Measurements from ENCODE around the gene ELMO2. TPM values are rescaled to one million over a fixed set of nuclear protein-coding genes. Genes with fewer than 3 reads are reported as not detected.

The ELMO2 gene
- total RNA-seq, 2 donors from 2014 or later, result 47.7 to 117 TPM

GRCh38 chr20:46357030-46357514 is 49.3 kb downstream of the ELMO2 start:
- intact Hi-C loops (cut with DNase I), result loop anchor here (10.0 kb wide), 1 partner anchor 328 kb away; the partner anchor contains the start of gene TP53RK
- 14% methylated on average over 13 of the region's 13 CpGs for WGBS
- Histone ChIP-seq H3K4me3 (no peak overlapping the region), H3K9me3 (no peaks in the 10 kb centered on the region), H3K4me1 (replicated peaks) (peaks cover 6% of the 10 kb centered on the region), H3K36me3 (no peaks in the 10 kb centered on the region), H3K27ac (no peak overlapping the region), H3K27me3 (replicated peaks; ENCODE audit: insufficient read depth) (no peaks in the 10 kb centered on the region)
- TF ChIP-seq POLR2A (IDR thresholded peaks at IDR 0.05) (no peak), POLR2AphosphoS5 (IDR thresholded peaks at IDR 0.05) (no peak)
- no peak for DNase-seq (ENCODE audit: low spot score)

GRCh38 chr20:46356195-46357029 is 50.0 kb downstream of the ELMO2 start:
- Histone ChIP-seq H3K36me3 (no peaks in the 10 kb centered on the region), H3K4me1 (replicated peaks) (peaks cover 3% of the 10 kb centered on the region), H3K4me3 (no peak overlapping the region), H3K9me3 (no peaks in the 10 kb centered on the region), H3K27me3 (replicated peaks; ENCODE audit: insufficient read depth) (no peaks in the 10 kb centered on the region), H3K27ac (no peak overlapping the region)
- DNase-seq (ENCODE audit: low spot score), result no peak
- TF ChIP-seq POLR2A (IDR thresholded peaks at IDR 0.05) (no peak), CTCF (IDR thresholded peaks at IDR 0.05) (no peak), POLR2AphosphoS5 (IDR thresholded peaks at IDR 0.05) (no peak)
- intact Hi-C loops (cut with DNase I), result loop anchor here (10.0 kb wide), 1 partner anchor 328 kb away; the partner anchor contains the start of gene TP53RK
- 61% methylated on average over 22 of the region's 23 CpGs for WGBS

- no peak for DNase-seq (ENCODE audit: low spot score)
- Histone ChIP-seq H3K36me3 (no peaks in the 10 kb centered on the region), H3K27me3 (replicated peaks; ENCODE audit: insufficient read depth) (no peaks in the 10 kb centered on the region), H3K27ac (no peak overlapping the region), H3K9me3 (no peaks in the 10 kb centered on the region), H3K4me1 (replicated peaks) (peaks cover 3% of the 10 kb centered on the region), H3K4me3 (no peak overlapping the region)
- WGBS, result 79% methylated on average over 7 of the region's 7 CpGs
- TF ChIP-seq CTCF (IDR thresholded peaks at IDR 0.05) (no peak), POLR2AphosphoS5 (IDR thresholded peaks at IDR 0.05) (no peak), POLR2A (IDR thresholded peaks at IDR 0.05) (no peak)
- intact Hi-C loops (cut with DNase I), result loop anchor here (10.0 kb wide), 1 partner anchor 329 kb away; the partner anchor contains the start of gene TP53RK
Observed at GRCh38 chr20:46355778-46356177, 50.6 kb downstream of the ELMO2 start.

DNA sequence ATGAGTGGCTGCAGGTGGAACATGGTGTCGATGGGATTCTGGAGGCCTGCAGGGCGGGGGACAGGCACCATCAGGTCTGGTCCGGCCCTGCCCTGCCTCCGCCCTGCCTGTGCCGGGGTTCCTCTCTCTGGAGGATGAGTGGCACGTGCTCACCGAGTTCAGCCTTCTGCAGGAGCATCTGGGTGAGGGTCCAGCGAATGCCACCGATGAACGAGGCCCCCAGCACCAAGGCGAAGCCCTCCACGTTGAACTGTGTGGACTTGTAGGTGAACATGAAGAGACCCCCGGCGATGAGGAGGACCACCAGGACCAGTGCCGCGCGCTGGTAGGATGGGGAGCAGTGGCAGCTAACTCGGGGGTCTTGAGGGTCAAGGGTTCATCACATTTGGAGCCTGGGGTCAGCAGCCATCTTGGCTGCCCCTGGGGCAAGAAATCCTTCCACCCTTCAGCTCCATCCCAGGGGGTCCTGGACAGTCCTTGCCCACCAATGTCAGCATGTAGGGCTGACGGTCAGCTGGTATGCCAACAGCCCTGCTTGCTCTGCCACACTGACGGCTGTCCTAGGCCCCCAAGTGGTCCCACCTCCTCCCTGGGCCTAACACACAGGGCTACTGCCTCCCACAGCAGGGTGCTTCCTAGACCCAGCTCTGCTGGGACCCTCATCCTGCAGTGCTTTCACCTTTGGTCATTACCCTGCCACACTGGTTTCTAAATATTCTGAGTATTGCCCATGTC is 51.3 kb downstream of the ELMO2 start:
- no peaks in the 10 kb centered on the region for H3K36me3 ChIP-seq
- no peak for DNase-seq (ENCODE audit: low spot score)
- H3K9me3 ChIP-seq, result no peaks in the 10 kb centered on the region
- 91% methylated on average over 20 of the region's 20 CpGs for WGBS
- no peaks in the 10 kb centered on the region for H3K27me3 ChIP-seq (replicated peaks; ENCODE audit: insufficient read depth)
- H3K27ac ChIP-seq, result no peak overlapping the region
- peaks cover 3% of the 10 kb centered on the region for H3K4me1 ChIP-seq (replicated peaks)
- intact Hi-C loops (cut with DNase I), result loop anchor here (10.0 kb wide), 1 partner anchor 330 kb away; the partner anchor contains the start of gene TP53RK
- no peak overlapping the region for H3K4me3 ChIP-seq
- TF ChIP-seq CTCF (IDR thresholded peaks at IDR 0.05), result no peak

DNA sequence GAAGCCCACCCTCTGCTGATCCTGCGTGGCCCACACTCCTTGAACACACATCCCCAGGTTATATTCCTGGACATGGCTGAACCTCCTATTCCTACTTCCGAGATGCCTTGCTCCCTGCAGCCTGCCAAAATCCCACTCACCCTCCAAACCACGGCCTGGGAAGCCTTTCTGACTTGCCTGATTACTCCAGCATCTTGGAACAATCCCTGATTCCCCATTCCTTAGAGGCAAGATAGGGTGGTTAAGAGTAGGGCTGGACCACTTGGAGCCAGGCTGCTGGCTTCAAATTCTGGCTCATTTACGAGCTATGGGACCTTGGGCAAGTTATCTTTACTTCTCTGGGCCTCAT is 52.2 kb downstream of the ELMO2 start:
- H3K4me1 ChIP-seq (replicated peaks), result peaks cover 3% of the 10 kb centered on the region
- no peaks in the 10 kb centered on the region for H3K36me3 ChIP-seq
- no peak for DNase-seq (ENCODE audit: low spot score)
- no peak overlapping the region for H3K27ac ChIP-seq
- H3K27me3 ChIP-seq (replicated peaks; ENCODE audit: insufficient read depth), result no peaks in the 10 kb centered on the region
- intact Hi-C loops (cut with DNase I), result loop anchor here (10.0 kb wide), 1 partner anchor 331 kb away; the partner anchor contains the start of gene TP53RK
- H3K4me3 ChIP-seq, result no peak overlapping the region
- WGBS, result 85% methylated on average over 4 of the region's 4 CpGs
- TF ChIP-seq POLR2A (IDR thresholded peaks at IDR 0.05) (no peak), POLR2AphosphoS5 (IDR thresholded peaks at IDR 0.05) (no peak)
- H3K9me3 ChIP-seq, result no peaks in the 10 kb centered on the region

Measured in prostate gland (tissue), 2 donors.